ENCODE data around the gene SLC12A3.

- TF ChIP-seq SUZ12 (IDR thresholded peaks at IDR 0.05; ENCODE audit: low read length) (no peak), EZH2 (IDR thresholded peaks at IDR 0.05; ENCODE audit: low read depth, low read length, severe bottlenecking) (no peak)
Observed at GRCh38 chr16:56936950-56937349, 71.9 kb downstream of the SLC12A3 start.

All from H1 (cell line).